ENCODE data around the gene MYO10. TPM values are rescaled to one million over a fixed set of nuclear protein-coding genes. Genes with fewer than 3 reads are reported as not detected.

Gene MYO10
- total RNA-seq, 4 donors from 2014 or later = 3.4 to 28.7 (median 13.4) TPM

DNA sequence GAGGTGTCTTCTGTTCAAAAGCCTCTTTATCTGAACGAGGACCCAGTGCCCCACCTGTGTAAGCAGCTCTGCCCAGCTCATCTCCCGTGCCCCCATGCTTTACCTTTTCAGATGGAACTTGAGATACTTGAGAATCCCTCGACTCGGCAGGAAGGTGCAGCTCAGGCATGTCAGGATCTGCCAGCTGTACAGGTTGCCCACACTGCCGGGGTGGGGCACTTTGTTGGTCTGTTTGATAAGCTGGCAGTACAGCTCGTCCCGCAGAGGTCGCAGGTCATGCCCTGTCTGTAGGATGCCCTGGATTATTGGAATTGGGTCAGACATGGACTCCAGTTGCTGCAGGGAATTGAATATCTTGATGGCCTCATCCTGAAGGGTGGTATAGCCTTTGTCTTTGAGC lies 261.3 kb downstream of the MYO10 start:
- H3K27ac ChIP-seq = no peak overlapping the region
- no peaks in the 10 kb centered on the region for H3K4me1 ChIP-seq
- TF ChIP-seq POLR2A (IDR thresholded peaks at IDR 0.05) = no peak
- intact Hi-C loops (cut with DNase I; ENCODE audit: low total_unique reads) = no loop called here
- in situ Hi-C loops (cut with MboI; ENCODE audit: low sequenced_read_pairs in 4 of 4) = no loop called here
- DNase-seq (no peak), ATAC-seq (no peak)
- H3K9me3 ChIP-seq = no peaks in the 10 kb centered on the region
- H3K36me3 ChIP-seq = peaks cover 0 to 6% of the 10 kb centered on the region in 2 donors
- no peak overlapping the region for H3K4me3 ChIP-seq
- no peaks in the 10 kb centered on the region for H3K27me3 ChIP-seq

DNA sequence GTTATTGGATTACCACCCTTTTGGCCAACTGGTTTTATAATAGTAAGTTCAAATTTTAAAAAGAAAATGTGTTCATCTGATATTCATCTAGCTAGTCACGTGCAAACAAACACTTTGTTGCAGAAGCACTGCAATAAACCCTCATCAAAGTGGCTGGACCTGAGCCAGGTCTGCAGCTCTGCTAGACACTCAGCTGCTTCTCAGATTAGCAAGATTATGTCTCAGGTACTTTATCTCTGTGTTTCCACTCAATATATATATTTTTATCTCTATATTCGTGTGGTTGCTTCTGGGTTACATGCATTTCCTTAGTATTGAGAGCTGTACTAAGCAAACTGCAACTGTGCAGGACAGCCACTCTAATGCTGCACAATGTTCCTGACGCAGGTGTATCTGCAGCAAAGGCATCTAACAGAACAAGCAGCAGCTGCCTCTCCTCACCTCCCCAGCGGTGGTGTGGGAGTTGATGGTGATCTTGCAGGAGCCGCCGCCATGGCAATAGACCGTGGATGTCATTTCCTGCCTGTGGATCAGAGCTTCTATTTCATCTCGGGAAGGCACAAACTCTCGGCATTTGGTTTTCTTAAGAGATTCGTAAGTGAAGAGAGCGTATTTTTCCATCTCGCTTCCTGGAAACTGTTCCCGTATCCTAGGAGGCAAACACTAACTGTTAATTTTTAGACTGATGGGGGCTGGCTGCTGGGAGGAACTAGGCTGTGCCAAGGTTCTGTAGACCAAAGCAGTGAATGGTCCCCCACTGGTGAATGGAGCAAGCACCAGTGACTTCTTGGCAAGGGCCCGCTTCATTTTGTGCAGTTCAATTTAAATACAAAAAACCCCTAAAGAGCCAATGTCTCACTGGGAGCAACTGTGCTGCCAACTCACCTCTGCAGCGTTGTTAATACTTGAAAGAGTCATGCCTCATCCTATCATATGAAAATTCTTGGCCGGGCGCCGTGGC lies 262.6 kb downstream of the MYO10 start:
- no peak for ATAC-seq
- peaks cover 0 to 6% of the 10 kb centered on the region in 2 donors for H3K36me3 ChIP-seq
- in situ Hi-C loops (cut with MboI; ENCODE audit: low sequenced_read_pairs in 4 of 4) = no loop called here

DNA sequence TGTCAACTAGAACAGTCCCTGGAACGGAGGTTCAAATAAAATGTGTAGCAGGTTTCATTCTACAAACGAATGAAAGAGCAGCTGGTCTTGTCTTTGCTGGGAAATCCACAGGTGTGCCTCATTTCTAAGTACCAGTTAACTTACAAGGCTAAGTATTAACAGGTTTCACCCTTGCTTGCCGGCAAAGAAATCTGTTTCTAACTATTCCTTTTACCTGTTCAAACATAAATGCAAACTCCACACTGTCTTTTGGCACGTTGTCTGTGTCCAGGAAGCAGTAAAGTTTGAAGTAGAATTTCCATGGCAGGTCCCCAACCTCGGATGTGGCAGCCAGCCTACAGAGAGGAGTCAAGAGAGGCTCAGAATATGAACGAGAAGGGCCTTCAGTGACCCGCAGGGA lies 264.9 kb downstream of the MYO10 start:
- peaks cover 0 to 10% of the 10 kb centered on the region in 2 donors for H3K36me3 ChIP-seq
- intact Hi-C loops (cut with DNase I; ENCODE audit: low total_unique reads) = no loop called here
- DNase-seq = no peak
- H3K9me3 ChIP-seq = no peaks in the 10 kb centered on the region
- no peak overlapping the region for H3K27ac ChIP-seq
- no peak for ATAC-seq
- H3K4me3 ChIP-seq = no peak overlapping the region
- no peaks in the 10 kb centered on the region for H3K27me3 ChIP-seq
- peaks cover 4 to 8% of the 10 kb centered on the region in 2 donors for H3K4me1 ChIP-seq
- TF ChIP-seq CTCF (IDR thresholded peaks at IDR 0.05 in 4 of 5, conservative IDR thresholded peaks at IDR 0.05 in 1 of 5) (no peak), POLR2A (IDR thresholded peaks at IDR 0.05) (no peak)
- in situ Hi-C loops (cut with MboI; ENCODE audit: low sequenced_read_pairs in 4 of 4) = no loop called here

More for the DNA sequence above, 262.6 kb downstream of the MYO10 start:
- H3K27me3 ChIP-seq = no peaks in the 10 kb centered on the region
- no peak overlapping the region for H3K4me3 ChIP-seq
- TF ChIP-seq CTCF (IDR thresholded peaks at IDR 0.05 in 4 of 5, conservative IDR thresholded peaks at IDR 0.05 in 1 of 5) = no peak
- no peak for TF ChIP-seq POLR2A (IDR thresholded peaks at IDR 0.05)
- no peak overlapping the region for H3K27ac ChIP-seq
- DNase-seq = no peak
- H3K9me3 ChIP-seq = no peaks in the 10 kb centered on the region
- no peaks in the 10 kb centered on the region for H3K4me1 ChIP-seq
- intact Hi-C loops (cut with DNase I; ENCODE audit: low total_unique reads) = no loop called here

DNA sequence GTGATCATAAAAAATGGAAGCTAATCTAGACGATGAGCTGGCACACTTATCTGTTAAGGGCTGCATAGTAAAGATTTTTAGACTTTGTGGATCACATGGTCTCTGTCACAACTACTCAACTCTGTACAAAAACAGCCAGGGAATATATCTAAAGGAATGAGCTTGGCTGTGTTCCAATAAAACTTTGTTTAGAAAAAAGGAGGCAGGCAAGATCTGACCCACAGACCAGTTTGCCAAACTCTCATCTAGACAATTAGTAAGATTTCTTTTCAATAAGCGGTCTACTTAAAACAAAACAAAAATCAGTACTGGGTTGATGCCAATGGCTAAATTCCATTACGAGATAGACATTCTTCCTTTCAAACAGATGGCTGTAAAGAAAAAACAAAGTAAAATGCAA lies 266.3 kb downstream of the MYO10 start:
- intact Hi-C loops (cut with DNase I; ENCODE audit: low total_unique reads) (loop anchor here (5.0 kb wide), 2 partner anchors 182 to 212 kb away; no protein-coding TSS in a partner anchor), in situ Hi-C loops (cut with MboI; ENCODE audit: low sequenced_read_pairs in 4 of 4) (no loop called here)
- Histone ChIP-seq H3K27me3 (no peaks in the 10 kb centered on the region), H3K4me3 (no peak overlapping the region), H3K36me3 (peaks cover 0 to 8% of the 10 kb centered on the region in 2 donors), H3K4me1 (peaks cover 4 to 8% of the 10 kb centered on the region in 2 donors), H3K9me3 (no peaks in the 10 kb centered on the region), H3K27ac (no peak overlapping the region)
- no peak for TF ChIP-seq POLR2A (IDR thresholded peaks at IDR 0.05)
- DNase-seq = no peak
- no peak for ATAC-seq

- Histone ChIP-seq H3K27ac (no peak overlapping the region), H3K27me3 (no peaks in the 10 kb centered on the region), H3K4me1 (peaks cover 4 to 8% of the 10 kb centered on the region in 2 donors), H3K36me3 (peaks cover 0 to 4% of the 10 kb centered on the region in 2 donors), H3K9me3 (no peaks in the 10 kb centered on the region), H3K4me3 (no peak overlapping the region)
- no peak for ATAC-seq
- TF ChIP-seq POLR2A (IDR thresholded peaks at IDR 0.05) (no peak), CTCF (IDR thresholded peaks at IDR 0.05 in 4 of 5, conservative IDR thresholded peaks at IDR 0.05 in 1 of 5) (no peak)
- intact Hi-C loops (cut with DNase I; ENCODE audit: low total_unique reads) (loop anchor here (5.0 kb wide), 2 partner anchors 181 to 211 kb away; no protein-coding TSS in a partner anchor), in situ Hi-C loops (cut with MboI; ENCODE audit: low sequenced_read_pairs in 4 of 4) (no loop called here)
- no peak for DNase-seq
These were observed 267.5 kb downstream of the MYO10 start for GRCh38 chr5:16668631-16669030.
